GM19239 (cell line): Measurements from ENCODE around the gene TBC1D3B.
"Not testable (repeated sequence)": the region's sequence is repeated elsewhere in the genome, so short reads cannot be mapped to it uniquely, and the experiment has no call there.

ENCODE experiments used
- DNase-seq: peaks from one replicate; pipeline ENCODE4 v3.0.0; 2011; ENCODE audit warnings: low spot score; ENCODE audit not compliant: insufficient read length
- FAIRE-seq: peaks from 2 replicates; lab custom pipeline; 2011; peaks lifted over from hg19 to GRCh38; lab: Jason Lieb, UNC

The TBC1D3B gene

DNA sequence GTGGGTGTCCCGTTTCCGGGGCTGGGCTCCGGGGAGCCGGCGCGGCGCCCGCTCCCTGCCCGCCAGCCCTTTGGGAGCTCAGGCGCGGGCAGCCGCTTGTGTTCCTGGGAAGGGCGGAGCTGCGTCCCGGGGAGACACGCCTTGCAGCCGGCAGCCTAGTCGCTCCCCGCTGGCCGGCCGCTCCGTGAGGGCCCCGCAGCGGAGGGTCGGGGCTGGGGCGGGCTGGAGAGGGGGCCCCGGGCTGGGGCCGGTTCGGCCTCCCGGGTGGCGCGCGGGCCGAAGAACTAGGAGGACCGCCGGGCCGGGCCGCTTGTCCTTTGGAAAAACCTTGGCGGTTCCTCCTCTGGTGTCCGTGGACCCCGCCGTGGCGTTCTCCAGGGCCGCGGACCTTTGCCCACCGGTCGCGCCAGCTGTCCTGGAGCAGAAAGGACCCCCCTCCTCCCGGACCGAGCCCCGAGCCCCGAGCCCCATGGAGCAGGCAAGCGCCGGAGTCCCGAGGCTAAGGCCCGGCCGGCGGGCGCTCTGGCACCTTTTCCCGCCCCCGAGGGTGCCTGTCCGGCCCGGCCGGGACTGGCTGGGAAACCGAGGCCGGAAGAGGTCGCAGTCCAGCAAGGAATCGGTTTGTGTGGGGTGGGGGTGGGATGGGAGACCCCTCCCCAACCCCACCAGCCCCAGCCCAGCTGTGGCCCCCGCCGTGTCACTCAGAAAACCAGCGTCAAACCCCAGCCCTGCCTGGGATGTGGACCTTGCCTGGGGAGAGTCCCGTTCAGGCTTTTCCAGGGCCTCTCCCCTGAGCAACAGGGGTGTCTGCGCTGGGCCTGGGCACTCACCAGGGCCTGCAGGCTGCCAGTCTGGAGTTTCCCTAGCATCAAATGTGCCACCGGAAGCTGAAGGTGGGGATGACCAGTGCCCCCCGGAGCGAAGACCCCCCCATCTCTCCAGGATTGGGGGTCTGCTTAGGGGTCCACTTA lies 6.8 kb upstream of the TBC1D3B start:
- peak; percentile 95 for DNase-seq
- no peak for FAIRE-seq

DNA sequence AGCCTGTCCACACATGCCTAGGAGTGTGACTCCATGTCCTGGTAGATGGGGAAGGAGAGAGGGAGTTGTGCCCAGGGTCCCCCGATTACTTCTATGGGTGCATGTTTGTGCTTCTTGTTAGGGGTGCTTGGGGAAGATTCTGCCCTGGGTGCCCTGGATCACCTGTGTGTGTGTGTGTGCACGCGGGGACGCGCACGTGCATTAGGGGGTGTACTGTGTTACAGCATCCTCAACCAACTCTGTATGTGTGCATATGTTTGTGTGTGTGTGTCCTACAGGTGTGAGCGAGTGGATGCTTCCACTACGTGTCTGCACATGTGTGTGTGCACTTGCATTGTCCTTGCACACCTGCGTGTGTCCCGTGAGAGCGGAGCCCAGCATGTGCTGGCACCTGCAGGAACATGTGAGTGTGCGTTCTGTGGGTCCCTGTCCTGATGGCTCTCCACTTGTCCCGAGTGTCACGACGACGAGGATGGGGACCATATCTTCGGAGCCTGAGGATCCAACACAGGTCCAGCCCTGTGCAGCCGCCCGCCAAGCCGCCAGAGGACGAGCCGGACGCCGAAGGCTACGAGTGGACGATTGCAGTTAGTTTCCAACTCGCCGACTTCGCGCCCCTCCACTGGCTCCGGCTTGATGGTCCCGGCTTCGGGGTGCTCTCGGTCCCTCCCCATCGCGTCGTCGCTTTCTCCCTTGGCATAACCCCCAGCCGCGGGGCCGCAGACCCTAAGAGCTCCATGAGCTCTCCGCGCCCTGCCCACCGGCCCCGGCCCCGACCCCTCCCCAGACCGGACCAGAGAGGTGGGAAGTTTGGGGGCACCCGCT lies 6.0 kb upstream of the TBC1D3B start:
- DNase-seq = no peak
- FAIRE-seq = no peak

DNA sequence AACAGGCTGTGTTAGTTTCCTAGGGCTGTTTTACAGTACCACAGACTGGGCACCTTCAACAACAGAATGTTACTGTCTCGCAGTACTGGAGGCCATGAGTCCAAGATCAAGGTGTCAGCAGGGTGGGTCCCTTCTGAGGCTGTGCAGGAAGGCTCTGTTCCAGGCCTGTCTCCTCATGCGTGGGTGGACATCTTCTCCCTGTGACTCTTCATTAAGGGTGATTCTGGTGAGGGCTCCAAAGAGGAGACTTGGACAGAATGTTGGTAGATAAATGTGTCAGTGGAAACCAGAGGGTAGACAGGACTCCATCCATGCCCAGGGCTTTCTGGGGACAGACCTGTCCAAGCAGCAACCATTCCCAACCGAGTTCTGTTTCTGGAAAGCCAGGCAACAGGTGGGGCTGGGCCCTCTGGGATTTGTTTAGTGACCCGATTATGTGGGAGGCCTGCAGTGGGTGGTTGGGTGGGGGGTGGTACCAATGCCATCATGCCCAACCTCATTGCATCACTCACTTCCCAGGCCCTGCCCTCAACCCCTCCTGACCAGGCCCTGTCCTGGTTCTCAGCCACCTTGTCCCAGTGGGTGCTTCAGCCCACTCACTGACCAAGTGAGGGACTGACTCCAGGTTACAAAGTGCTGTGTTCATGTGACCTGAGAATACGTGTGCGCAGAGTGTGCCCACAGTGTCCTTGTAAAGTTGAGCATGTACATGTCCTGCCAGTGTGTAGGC lies 5.2 kb upstream of the TBC1D3B start:
- not testable (repeated sequence) for FAIRE-seq

DNA sequence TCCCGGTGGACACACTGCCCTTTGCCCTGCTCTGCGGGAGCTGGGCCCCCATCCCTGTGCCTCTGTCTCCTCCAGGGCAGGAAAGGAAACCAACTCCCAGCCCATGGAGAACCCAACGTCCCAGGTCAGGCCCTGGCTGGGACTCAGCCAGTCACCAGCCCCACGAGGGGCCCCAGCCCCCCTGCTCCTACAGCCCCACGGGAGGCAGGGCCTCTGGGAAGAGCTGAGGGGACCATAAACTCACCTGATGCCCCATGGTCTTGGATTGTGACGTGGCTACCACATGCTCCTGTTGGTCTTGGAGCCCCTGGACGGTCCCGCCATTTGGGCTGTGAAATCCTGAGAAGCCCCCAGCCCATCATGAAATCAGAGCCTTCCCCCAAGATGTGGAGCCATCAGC lies 7.6 kb downstream of the TBC1D3B start:
- not testable (repeated sequence) for DNase-seq, FAIRE-seq

More for the DNA sequence above, 5.2 kb upstream of the TBC1D3B start:
- DNase-seq = not testable (repeated sequence)

DNA sequence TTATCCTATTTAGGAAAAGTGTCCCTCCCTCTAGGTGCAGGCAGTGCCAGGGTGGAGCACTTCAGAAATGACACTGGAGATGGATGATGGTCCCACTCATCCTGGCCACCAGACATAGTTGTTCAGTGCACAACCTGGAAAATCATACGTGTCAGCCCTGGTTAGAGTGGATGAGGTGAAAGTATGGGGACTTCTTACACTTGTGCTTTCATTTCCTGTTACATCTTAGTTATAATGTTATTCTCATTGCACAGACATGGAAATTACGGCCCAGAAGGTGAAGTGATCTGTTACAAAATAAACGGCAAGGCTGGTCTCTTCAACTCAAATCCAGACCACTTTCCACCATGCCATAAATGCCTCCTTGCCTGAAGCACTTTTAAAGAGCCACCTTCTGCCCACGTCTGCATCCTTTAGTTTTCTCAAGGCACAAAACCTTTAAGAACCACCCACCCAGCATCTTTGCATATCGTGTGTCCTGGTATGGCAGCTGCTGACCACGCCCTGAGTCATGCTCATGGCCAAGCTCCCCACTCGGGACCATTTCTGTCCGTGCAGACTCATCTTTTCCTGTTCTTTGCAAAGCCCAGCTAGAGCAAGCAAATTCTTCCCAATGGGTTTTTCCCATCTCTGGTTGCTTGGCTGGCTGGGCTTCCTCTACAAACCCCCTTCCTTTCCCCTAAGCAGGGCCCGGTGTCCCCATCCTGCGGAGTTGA lies 22.4 kb downstream of the TBC1D3B start:
- FAIRE-seq (no peak), DNase-seq (no peak)

DNA sequence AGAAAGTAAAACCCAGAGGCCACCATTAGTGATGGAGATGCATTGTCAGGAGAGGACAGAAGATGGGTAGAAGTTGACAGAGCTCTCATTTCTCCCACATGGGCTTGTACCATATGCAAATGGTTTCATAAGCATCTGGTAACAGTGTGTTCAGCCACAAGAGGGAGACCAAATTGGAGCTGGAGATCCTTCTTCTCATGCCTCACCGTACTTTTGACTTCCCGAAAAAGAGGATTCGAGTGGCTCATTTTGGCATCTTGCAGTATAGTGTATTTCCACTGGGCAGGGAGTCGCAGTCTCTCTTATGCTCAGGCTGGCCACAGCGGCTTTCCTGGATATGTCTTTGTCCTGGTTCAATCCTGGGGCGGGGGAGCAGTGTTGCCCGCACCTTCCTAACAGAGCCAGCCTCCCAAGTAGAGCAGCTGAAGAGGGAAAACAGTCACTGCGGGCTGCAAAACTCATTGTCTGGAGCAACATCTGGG lies 23.8 kb downstream of the TBC1D3B start:
- no peak for DNase-seq
- FAIRE-seq = no peak

DNA sequence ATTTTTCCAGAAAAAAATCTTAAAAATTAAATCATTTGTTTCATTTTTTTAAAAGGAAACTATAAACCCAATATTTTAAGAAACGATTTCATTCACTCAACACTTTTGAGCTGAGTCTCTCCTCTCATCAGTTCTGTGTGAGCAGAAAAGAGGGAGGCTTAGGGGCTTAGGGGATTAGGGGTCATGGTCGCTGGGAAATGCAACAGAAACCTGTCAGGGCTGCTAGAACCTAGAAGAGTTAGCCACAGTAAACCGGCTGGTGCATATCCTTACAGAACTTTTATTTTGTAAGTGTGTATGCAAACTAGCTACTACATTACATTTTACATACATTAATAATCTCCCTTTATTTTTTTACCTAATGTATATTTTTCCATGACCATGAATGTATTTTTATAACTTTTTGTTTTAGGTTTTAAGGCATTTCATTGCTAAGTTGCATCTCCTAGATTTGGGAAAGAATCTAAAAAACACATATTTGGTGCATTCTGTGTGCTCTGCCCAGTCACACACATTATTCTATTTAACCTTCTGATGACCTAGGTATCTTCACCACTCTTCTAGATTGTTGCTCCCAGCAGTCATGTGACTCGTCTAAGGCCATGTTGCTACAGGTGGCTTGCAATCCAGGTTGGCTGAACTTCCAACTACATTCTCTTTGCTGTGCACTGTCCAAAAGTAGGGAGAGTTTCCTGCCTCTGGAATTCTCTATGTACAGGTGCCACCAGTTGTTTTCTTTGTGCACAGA lies 24.4 kb downstream of the TBC1D3B start:
- FAIRE-seq (no peak), DNase-seq (no peak)

DNA sequence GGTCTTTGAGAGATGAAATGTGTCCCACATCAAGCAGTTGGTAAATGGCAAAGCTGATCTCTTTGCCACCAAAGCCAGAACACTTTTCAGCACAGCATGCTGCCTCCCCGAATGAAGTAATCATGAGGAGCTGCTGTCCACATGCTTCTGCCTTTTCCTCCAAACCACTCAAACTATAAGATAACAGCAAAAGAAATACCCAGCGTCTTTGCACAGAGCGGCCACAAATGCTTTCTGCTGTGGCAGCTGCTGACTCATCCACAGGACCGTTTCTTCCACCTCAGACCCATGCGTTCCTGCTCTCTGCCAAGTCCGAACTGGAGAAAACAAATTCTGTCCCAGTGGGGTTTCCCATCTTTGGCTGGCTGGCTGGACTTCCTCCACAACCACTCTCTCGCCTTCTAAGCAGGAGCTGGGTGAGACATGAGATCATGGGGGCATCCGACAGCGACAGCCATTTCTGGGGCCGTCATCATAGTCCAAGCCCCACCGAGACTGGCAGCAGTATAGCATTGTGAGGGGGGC lies 27.1 kb downstream of the TBC1D3B start:
- no peak for FAIRE-seq
- no peak for DNase-seq

DNA sequence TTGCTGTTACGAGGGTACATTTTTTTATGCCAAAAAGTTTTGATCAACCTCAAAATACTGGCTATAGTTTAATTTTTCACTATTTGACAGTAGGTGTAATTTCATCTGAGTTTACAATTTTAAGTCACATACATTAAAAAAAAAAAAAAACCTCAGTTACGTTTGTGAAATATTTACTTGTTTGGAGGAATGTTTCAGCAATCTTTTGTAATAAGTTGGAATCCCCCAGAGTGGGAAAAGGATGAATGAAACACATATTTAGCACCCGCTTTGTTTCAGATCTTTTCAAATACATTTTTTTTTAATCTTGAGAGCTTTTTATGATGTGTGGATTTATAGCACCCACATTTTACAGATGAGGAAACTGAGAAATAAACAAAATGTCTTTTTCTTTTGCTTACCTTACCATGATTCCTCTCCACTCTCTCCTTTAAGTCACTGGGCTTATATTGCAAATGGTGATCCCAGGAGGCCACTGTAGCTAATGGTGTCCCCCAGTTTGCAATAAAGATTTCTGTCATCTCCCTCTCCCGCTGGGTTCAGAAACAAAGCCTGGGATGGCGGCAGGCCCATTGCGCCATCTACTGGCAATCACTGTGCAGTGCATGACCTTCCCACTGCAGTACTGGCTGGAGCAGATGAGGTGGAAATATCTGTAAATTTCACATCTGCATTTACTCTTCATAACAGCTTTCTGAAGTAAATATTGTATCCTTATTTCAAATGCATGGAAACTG lies 27.7 kb downstream of the TBC1D3B start:
- peak; percentile 89 for DNase-seq
- FAIRE-seq = no peak

DNA sequence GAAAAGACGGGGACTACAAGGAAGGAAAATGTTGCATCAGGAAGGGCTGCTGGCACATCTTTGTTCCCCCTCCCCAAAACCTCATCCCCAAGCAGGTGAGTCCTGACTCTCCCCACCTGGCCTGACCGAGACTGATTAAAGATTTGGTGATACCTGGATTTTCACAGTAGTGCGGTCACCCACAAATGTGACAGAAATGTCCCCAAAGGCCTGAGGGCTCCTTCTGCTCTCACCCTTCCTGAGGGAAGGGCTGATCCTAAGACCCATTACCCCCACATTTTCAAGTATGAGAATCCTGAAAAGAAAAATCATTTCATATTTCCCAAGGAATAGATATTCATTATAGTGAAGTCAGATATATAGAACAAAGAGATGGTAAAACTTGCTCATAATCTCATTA lies 28.8 kb downstream of the TBC1D3B start:
- DNase-seq (no peak), FAIRE-seq (no peak)

DNA sequence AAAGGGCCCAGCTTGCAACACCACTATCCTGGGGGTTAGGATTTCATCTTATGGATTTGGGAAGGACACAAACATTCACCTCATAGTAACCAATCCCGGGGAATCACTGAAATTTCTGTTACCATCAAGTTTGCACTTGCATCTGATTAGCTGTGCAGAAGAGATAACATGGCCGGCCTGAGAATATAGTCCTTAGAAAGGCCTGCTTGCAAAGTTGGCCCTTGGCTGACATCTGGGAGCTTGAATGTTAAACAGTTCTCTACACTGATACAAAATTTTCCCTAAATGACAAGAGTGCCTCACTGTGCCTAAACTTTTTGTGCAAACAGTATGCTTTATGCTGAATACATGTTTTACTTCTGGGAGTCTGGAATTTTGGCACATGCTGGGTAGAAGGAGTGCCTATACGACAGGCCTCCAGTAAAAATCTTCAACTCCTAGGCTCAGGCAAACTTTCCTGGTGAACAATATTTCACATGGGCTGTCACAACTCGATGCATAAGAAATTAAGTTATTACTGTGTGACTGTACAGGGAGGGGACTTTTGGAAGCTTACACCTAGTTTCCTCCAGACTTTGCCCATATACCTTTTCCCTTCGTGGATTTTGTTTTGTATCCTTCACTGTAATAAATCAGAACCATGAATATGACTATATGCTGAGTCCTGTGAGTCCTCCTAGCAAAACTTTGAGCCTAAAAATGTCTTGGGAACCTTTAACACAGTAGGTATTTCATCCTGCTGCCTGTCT lies 31.3 kb downstream of the TBC1D3B start:
- no peak for DNase-seq
- FAIRE-seq = no peak

DNA sequence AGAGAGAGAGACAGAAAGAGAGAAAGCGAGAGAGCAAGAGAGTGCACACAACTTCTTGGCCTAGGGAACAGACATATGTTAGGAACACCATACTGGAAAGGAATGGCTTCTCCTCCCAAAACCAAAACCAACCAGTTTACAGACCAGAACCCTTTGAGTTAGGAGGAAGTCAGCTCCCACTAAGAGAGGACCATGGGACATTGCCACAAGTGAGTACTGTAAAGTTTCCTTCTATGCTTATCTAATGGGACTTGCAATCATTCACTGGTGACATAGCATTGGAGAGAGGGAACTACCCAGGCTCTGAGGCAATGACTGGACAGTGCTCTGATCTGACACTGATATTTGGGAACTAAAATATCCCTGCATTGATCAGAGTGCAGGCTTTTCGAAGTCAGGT lies 32.4 kb downstream of the TBC1D3B start:
- DNase-seq = no peak
- no peak for FAIRE-seq

DNA sequence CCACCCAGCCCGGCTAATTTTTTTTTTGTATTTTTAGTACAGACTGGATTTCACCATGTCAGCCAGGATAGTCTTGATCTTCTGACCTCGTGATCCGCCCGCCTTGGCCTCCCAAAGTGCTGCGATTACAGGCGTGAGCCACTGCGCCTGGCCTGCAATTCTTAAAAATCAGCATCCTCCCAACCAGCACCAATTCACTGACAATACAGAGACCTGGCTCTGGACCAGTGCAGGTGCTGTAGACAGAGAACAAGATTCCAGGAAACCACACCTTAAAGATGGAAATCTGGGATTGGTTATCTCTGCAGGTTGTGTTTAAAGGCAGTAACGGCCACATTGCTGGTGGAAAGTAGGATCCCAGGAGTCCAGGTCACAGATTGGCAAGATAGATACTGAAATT lies 33.6 kb downstream of the TBC1D3B start:
- DNase-seq (no peak), FAIRE-seq (no peak)

DNA sequence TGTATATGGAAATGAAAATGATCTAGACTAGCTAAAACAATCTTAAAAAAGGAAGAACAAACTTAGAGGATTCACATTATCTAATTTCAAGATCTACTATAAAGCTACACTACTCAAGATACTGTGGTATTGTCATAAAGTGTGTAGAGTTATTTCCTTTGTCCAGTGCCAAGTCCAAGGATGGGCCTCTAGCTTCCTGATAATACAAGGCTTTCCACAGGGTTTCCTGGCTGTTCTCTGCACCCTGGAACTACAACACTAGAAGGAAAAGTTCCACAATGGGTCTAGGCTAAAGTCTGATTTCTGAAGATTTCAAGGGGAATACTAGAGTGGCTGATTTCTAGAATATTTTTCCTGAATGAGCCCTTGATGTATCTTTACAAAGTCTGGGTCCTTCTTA lies 34.2 kb downstream of the TBC1D3B start:
- FAIRE-seq = no peak

DNA sequence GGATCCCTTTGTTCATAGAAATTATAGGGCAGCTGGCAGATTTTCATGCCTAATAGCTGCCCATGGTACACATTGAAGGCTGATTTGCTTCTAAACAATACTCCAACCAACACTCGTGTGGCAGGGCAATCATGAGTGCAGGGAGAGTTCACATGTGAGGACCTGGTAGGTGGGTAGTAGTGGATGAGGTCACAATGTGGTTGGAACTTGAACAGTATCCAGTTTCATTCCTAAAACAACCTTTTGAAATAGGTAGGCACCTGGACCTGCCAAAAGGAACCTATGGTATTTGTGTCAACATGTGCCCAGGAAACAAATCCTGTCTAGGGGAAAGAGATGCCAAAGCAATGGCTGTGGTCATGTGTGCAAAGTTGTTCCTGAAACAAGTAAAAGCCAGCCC lies 40.0 kb downstream of the TBC1D3B start:
- DNase-seq (no peak), FAIRE-seq (no peak)

More for the DNA sequence above, 34.2 kb downstream of the TBC1D3B start:
- no peak for DNase-seq

DNA sequence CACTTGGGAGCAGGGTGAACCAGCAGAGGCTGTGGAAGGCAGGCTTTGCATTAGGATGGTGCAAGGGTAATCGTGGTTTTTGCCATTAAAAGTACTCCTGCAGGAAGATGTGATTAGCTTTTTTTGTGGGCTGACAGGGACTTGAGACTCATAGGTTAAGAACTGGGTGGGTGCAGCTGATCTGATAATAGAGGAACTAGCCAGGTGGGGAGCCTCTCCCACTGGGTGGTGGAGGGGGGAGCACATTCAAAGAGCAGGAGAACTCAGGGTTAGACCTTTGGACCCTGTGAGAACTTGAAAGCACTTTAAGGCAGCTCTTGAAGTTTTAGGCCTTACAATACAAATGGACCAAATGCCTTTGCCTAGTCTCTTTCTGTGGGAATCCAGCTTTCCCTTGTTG lies 40.4 kb downstream of the TBC1D3B start:
- DNase-seq = no peak
- FAIRE-seq = no peak

DNA sequence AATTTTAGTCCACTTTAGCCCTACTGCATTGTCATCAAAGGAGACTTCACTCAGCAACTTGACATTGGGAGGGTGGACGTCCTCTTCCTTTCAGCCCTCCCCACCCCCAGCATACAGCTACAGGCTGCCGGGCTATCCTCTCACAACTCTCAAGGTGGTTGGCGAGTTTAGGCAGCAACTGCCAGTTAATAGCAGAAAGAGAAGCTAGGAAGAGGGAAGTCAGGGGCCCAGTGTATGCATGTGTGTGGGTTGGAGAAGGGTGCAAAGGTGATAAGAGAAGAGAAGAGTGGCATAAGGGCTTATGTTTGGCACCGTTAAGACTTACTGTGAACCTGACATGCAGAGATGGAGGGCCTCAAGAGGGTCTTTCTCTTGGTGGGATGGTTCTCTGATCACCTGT lies 41.0 kb downstream of the TBC1D3B start:
- FAIRE-seq = no peak
- no peak for DNase-seq
